Uterus (tissue), 2 donors: ENCODE data around the gene SKIL.

Experiments
- CTCF ChIP-seq, 4 experiments: fragments of 200-600 bp in 2 of 4; fragments of 450-650 bp in 2 of 4; sonication (generic) in 2 of 4; IDR thresholded peaks; one replicate each; pipeline ENCODE4 v1.5.1; 2016 to 2019; ENCODE audit warnings: antibody characterized with exemption in 4 of 4, mild to moderate bottlenecking in 2 of 4, moderate library complexity in 1 of 4
- POLR2A ChIP-seq, 2 donors: fragments of 450-650 bp; IDR thresholded peaks; one replicate each; pipeline ENCODE4 v1.6.1; 2016; ENCODE audit warnings: antibody characterized with exemption in 2 of 2, mild to moderate bottlenecking in 1 of 2, moderate library complexity in 1 of 2

GRCh38 chr3:170358042-170359010 lies 811 bp downstream of the SKIL start:
- TF ChIP-seq CTCF (IDR thresholded peaks at IDR 0.05), result peak in 1 of 4 experiments; percentile 15
- TF ChIP-seq POLR2A (IDR thresholded peaks at IDR 0.05), result no peak
